Measurements from ENCODE around the gene SCGN. TPM values are rescaled to one million over a fixed set of nuclear protein-coding genes. Genes with fewer than 3 reads are reported as not detected.

The SCGN gene
- total and polyA plus RNA-seq, 2 of the 13 experiments (the other 11 are each of a cell fraction or from before 2014, with no cell fraction given) = 2.9 to 29.0 TPM

DNA sequence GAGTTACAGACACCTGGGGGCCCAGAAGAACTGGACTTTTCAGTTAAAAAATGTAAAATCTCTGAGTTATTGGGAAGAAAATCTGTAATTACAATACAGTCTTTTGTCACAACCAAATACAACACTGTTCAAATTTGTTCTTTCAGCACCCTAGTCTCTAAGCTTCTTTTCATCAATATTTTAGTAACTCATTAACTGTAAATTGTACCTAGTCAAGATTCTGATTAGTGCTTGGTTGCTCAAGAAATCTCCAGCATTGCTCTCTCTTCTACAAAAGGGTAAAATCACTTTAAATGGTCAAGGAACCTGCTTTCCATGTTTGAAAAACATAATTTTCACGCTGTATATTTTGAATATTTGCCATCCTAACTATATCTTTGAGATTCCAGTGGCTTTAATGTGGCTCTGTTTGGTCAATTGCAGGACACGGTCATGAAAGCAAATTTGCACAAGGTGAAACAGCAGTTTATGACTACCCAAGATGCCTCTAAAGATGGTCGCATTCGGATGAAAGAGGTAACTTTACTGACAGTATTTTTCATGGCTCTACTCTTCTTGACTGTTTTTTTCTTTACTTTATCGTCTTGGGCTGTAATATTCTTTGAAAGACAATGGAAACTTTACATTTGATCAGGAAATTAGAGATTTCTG is 9.2 kb downstream of the SCGN start (continued):
- TF ChIP-seq MLLT10 (CRISPR knock-in tag; IDR thresholded peaks at IDR 0.05) = no peak
- peak; percentile 51 for TF ChIP-seq YY1 (IDR thresholded peaks at IDR 0.05; ENCODE audit: insufficient read depth, insufficient replicate concordance, low read depth, low read length)
- peak; percentile 36; the same call in 1 of the 2 replicates for TF ChIP-seq SMAD3 (CRISPR knock-in tag; IDR thresholded peaks at IDR 0.05)
- TF ChIP-seq GATAD2A (CRISPR knock-in tag; IDR thresholded peaks at IDR 0.05) = peak; percentile 86
- TF ChIP-seq, protein P1, sequence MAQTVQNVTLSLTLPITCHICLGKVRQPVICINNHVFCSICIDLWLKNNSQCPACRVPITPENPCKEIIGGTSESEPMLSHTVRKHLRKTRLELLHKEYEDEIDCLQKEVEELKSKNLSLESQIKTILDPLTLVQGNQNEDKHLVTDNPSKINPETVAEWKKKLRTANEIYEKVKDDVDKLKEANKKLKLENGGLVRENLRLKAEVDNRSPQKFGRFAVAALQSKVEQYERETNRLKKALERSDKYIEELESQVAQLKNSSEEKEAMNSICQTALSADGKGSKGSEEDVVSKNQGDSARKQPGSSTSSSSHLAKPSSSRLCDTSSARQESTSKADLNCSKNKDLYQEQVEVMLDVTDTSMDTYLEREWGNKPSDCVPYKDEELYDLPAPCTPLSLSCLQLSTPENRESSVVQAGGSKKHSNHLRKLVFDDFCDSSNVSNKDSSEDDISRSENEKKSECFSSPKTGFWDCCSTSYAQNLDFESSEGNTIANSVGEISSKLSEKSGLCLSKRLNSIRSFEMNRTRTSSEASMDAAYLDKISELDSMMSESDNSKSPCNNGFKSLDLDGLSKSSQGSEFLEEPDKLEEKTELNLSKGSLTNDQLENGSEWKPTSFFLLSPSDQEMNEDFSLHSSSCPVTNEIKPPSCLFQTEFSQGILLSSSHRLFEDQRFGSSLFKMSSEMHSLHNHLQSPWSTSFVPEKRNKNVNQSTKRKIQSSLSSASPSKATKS (CRISPR knock-in tag; IDR thresholded peaks at IDR 0.05) = peak; percentile 14; the same call in 1 of the 2 replicates
- TF ChIP-seq, protein P2, sequence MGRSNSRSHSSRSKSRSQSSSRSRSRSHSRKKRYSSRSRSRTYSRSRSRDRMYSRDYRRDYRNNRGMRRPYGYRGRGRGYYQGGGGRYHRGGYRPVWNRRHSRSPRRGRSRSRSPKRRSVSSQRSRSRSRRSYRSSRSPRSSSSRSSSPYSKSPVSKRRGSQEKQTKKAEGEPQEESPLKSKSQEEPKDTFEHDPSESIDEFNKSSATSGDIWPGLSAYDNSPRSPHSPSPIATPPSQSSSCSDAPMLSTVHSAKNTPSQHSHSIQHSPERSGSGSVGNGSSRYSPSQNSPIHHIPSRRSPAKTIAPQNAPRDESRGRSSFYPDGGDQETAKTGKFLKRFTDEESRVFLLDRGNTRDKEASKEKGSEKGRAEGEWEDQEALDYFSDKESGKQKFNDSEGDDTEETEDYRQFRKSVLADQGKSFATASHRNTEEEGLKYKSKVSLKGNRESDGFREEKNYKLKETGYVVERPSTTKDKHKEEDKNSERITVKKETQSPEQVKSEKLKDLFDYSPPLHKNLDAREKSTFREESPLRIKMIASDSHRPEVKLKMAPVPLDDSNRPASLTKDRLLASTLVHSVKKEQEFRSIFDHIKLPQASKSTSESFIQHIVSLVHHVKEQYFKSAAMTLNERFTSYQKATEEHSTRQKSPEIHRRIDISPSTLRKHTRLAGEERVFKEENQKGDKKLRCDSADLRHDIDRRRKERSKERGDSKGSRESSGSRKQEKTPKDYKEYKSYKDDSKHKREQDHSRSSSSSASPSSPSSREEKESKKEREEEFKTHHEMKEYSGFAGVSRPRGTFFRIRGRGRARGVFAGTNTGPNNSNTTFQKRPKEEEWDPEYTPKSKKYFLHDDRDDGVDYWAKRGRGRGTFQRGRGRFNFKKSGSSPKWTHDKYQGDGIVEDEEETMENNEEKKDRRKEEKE (IDR thresholded peaks at IDR 0.05) = no peak
- TF ChIP-seq, protein P3, sequence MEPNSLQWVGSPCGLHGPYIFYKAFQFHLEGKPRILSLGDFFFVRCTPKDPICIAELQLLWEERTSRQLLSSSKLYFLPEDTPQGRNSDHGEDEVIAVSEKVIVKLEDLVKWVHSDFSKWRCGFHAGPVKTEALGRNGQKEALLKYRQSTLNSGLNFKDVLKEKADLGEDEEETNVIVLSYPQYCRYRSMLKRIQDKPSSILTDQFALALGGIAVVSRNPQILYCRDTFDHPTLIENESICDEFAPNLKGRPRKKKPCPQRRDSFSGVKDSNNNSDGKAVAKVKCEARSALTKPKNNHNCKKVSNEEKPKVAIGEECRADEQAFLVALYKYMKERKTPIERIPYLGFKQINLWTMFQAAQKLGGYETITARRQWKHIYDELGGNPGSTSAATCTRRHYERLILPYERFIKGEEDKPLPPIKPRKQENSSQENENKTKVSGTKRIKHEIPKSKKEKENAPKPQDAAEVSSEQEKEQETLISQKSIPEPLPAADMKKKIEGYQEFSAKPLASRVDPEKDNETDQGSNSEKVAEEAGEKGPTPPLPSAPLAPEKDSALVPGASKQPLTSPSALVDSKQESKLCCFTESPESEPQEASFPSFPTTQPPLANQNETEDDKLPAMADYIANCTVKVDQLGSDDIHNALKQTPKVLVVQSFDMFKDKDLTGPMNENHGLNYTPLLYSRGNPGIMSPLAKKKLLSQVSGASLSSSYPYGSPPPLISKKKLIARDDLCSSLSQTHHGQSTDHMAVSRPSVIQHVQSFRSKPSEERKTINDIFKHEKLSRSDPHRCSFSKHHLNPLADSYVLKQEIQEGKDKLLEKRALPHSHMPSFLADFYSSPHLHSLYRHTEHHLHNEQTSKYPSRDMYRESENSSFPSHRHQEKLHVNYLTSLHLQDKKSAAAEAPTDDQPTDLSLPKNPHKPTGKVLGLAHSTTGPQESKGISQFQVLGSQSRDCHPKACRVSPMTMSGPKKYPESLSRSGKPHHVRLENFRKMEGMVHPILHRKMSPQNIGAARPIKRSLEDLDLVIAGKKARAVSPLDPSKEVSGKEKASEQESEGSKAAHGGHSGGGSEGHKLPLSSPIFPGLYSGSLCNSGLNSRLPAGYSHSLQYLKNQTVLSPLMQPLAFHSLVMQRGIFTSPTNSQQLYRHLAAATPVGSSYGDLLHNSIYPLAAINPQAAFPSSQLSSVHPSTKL (CRISPR knock-in tag; IDR thresholded peaks at IDR 0.05) = peak; percentile 60
- peak; percentile 59 for TF ChIP-seq CEBPG (CRISPR knock-in tag; IDR thresholded peaks at IDR 0.05)
- TF ChIP-seq, protein P4, sequence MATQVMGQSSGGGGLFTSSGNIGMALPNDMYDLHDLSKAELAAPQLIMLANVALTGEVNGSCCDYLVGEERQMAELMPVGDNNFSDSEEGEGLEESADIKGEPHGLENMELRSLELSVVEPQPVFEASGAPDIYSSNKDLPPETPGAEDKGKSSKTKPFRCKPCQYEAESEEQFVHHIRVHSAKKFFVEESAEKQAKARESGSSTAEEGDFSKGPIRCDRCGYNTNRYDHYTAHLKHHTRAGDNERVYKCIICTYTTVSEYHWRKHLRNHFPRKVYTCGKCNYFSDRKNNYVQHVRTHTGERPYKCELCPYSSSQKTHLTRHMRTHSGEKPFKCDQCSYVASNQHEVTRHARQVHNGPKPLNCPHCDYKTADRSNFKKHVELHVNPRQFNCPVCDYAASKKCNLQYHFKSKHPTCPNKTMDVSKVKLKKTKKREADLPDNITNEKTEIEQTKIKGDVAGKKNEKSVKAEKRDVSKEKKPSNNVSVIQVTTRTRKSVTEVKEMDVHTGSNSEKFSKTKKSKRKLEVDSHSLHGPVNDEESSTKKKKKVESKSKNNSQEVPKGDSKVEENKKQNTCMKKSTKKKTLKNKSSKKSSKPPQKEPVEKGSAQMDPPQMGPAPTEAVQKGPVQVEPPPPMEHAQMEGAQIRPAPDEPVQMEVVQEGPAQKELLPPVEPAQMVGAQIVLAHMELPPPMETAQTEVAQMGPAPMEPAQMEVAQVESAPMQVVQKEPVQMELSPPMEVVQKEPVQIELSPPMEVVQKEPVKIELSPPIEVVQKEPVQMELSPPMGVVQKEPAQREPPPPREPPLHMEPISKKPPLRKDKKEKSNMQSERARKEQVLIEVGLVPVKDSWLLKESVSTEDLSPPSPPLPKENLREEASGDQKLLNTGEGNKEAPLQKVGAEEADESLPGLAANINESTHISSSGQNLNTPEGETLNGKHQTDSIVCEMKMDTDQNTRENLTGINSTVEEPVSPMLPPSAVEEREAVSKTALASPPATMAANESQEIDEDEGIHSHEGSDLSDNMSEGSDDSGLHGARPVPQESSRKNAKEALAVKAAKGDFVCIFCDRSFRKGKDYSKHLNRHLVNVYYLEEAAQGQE (IDR thresholded peaks at IDR 0.05; ENCODE audit: borderline replicate concordance in 1 of 2, low read depth in 1 of 2, low read length in 2 of 2) = peak in 1 of 2 experiments; percentile 14; a peak in 1 of 4 replicates
- TF ChIP-seq SMC3 (IDR thresholded peaks at IDR 0.05; ENCODE audit: low read length) = no peak
- TF ChIP-seq, protein P5, sequence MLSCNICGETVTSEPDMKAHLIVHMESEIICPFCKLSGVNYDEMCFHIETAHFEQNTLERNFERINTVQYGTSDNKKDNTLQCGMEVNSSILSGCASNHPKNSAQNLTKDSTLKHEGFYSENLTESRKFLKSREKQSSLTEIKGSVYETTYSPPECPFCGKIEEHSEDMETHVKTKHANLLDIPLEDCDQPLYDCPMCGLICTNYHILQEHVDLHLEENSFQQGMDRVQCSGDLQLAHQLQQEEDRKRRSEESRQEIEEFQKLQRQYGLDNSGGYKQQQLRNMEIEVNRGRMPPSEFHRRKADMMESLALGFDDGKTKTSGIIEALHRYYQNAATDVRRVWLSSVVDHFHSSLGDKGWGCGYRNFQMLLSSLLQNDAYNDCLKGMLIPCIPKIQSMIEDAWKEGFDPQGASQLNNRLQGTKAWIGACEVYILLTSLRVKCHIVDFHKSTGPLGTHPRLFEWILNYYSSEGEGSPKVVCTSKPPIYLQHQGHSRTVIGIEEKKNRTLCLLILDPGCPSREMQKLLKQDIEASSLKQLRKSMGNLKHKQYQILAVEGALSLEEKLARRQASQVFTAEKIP (CRISPR knock-in tag; IDR thresholded peaks at IDR 0.05; ENCODE audit: borderline replicate concordance) = no peak
